ENCODE measurements around the gene SREBF2. TPM values are rescaled to one million over a fixed set of nuclear protein-coding genes. Genes with fewer than 3 reads are reported as not detected.

The SREBF2 gene
- total RNA-seq, 1 donor from 2014 or later: 44.2 TPM

- TF ChIP-seq, protein P1, sequence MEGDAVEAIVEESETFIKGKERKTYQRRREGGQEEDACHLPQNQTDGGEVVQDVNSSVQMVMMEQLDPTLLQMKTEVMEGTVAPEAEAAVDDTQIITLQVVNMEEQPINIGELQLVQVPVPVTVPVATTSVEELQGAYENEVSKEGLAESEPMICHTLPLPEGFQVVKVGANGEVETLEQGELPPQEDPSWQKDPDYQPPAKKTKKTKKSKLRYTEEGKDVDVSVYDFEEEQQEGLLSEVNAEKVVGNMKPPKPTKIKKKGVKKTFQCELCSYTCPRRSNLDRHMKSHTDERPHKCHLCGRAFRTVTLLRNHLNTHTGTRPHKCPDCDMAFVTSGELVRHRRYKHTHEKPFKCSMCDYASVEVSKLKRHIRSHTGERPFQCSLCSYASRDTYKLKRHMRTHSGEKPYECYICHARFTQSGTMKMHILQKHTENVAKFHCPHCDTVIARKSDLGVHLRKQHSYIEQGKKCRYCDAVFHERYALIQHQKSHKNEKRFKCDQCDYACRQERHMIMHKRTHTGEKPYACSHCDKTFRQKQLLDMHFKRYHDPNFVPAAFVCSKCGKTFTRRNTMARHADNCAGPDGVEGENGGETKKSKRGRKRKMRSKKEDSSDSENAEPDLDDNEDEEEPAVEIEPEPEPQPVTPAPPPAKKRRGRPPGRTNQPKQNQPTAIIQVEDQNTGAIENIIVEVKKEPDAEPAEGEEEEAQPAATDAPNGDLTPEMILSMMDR (IDR thresholded peaks at IDR 0.05; ENCODE audit: insufficient read depth, low read length, severe bottlenecking): no peak
- H3K4me3 ChIP-seq (ENCODE audit: low read depth, low read length): no peak overlapping the region
- no peak for FAIRE-seq
- no peak for DNase-seq (ENCODE audit: low read depth)
- H3K36me3 ChIP-seq (ENCODE audit: control insufficient read depth, insufficient read depth, low read length): peaks cover 59% of the 10 kb centered on the region
- no peaks in the 10 kb centered on the region for H3K27me3 ChIP-seq (ENCODE audit: control insufficient read depth, insufficient read depth, low read length)
Observed at GRCh38 chr22:41898645-41899044, 65.7 kb downstream of the SREBF2 start.

GRCh38 chr22:41899110-41899509 lies 66.2 kb downstream of the SREBF2 start:
- TF ChIP-seq, protein P1 (IDR thresholded peaks at IDR 0.05; ENCODE audit: insufficient read depth, low read length, severe bottlenecking): no peak
- Histone ChIP-seq H3K27me3 (ENCODE audit: control insufficient read depth, insufficient read depth, low read length) (no peaks in the 10 kb centered on the region), H3K4me3 (ENCODE audit: low read depth, low read length) (no peak overlapping the region), H3K36me3 (ENCODE audit: control insufficient read depth, insufficient read depth, low read length) (peaks cover 58% of the 10 kb centered on the region)
- DNase-seq (ENCODE audit: low read depth): no peak
- FAIRE-seq: no peak

DNA sequence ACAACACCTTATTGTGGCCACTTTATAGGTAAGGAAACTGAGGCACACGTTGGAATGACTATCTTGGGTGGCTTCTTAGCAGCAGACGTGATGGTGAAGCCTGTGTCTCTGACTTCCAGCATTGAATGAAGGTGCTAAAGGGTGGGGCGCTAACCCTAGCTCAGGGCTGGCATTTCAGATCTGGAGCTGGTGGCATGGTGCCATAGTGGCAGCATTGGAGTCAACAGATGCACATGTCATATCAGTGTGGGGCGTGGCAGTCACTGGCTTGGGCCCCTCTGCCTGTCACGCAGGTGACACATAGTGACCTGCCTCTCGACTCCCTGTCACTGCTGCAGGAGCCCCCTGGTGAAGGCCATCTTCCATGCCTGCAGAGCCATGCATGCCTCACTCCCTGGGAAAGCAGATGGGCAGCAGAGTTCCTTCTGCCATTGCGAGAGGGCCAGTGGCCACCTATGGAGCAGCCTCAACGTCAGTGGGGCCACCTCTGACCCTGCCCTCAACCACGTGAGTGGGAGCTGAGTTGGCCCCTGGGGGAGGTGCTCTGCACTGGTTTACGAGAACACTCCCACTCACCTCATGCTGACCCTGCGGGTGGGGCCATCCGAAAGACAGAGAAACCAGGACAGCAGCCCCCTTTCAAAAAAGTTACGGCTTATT lies 67.2 kb downstream of the SREBF2 start:
- FAIRE-seq (no peak), DNase-seq (ENCODE audit: low read depth) (no peak)
- H3K27me3 ChIP-seq (ENCODE audit: control insufficient read depth, insufficient read depth, low read length): no peaks in the 10 kb centered on the region
- no peak overlapping the region for H3K4me3 ChIP-seq (ENCODE audit: low read depth, low read length)
- H3K36me3 ChIP-seq (ENCODE audit: control insufficient read depth, insufficient read depth, low read length): peaks cover 62% of the 10 kb centered on the region
- TF ChIP-seq, protein P1 (IDR thresholded peaks at IDR 0.05; ENCODE audit: insufficient read depth, low read length, severe bottlenecking): no peak

DNA sequence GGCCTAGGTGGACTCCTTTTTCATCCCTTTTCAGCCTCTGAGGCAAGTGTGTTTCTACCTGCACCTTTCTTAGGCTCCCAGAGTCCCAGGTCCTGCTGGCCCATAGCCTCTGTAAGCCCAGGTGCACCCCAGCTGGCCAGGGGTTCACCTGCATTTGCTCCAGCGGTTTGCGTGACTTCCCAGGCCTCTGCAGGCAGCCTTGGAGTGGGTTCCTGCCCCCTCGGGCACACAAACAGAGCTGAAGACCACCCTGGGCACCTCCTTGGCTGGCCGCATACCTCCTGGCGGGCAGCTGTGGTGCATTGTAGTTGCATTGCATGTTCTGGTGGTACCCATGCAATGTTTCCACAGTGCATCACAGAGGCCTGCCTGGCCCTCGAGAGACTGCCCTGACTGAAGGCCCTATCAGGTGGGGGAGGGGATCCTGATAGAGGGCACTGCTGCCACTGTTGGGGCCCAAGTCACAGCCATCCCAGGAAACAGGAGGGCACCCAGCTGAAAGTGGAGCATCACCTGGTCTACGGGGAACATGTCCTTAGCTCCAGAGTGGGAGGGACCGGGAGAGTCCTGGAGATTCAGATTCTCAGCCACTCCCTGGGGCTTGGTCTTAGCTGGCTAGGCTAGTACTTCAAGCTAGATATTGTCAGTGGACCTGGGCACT lies 67.9 kb downstream of the SREBF2 start:
- H3K36me3 ChIP-seq (ENCODE audit: control insufficient read depth, insufficient read depth, low read length): peaks cover 66% of the 10 kb centered on the region
- DNase-seq (ENCODE audit: low read depth) (no peak), FAIRE-seq (no peak)

GRCh38 chr22:41902016-41902415 lies 69.1 kb downstream of the SREBF2 start:
- Histone ChIP-seq H3K4me3 (ENCODE audit: low read depth, low read length) (no peak overlapping the region), H3K36me3 (ENCODE audit: control insufficient read depth, insufficient read depth, low read length) (peaks cover 61% of the 10 kb centered on the region), H3K27me3 (ENCODE audit: control insufficient read depth, insufficient read depth, low read length) (no peaks in the 10 kb centered on the region)
- FAIRE-seq: peak; percentile 55
- TF ChIP-seq, protein P1 (IDR thresholded peaks at IDR 0.05; ENCODE audit: insufficient read depth, low read length, severe bottlenecking): no peak
- DNase-seq (ENCODE audit: low read depth): no peak

More for the DNA sequence above, 67.9 kb downstream of the SREBF2 start:
- Histone ChIP-seq H3K27me3 (ENCODE audit: control insufficient read depth, insufficient read depth, low read length) (no peaks in the 10 kb centered on the region), H3K4me3 (ENCODE audit: low read depth, low read length) (no peak overlapping the region)
- TF ChIP-seq, protein P1 (IDR thresholded peaks at IDR 0.05; ENCODE audit: insufficient read depth, low read length, severe bottlenecking): no peak

Data from bronchial epithelial cell (primary cell).